Measurements from ENCODE around the gene CCDC201.
"Not testable (repeated sequence)": the region's sequence is repeated elsewhere in the genome, so short reads cannot be mapped to it uniquely, and the experiment has no call there.

Gene CCDC201

GRCh38 chr7:45874408-45875131, 1.7 kb upstream of the CCDC201 start:
- no peak for ATAC-seq
- DNase-seq: no peak

- ATAC-seq (no peak), DNase-seq (no peak)
These were observed 473 bp upstream of the CCDC201 start for GRCh38 chr7:45873355-45873754.

DNA sequence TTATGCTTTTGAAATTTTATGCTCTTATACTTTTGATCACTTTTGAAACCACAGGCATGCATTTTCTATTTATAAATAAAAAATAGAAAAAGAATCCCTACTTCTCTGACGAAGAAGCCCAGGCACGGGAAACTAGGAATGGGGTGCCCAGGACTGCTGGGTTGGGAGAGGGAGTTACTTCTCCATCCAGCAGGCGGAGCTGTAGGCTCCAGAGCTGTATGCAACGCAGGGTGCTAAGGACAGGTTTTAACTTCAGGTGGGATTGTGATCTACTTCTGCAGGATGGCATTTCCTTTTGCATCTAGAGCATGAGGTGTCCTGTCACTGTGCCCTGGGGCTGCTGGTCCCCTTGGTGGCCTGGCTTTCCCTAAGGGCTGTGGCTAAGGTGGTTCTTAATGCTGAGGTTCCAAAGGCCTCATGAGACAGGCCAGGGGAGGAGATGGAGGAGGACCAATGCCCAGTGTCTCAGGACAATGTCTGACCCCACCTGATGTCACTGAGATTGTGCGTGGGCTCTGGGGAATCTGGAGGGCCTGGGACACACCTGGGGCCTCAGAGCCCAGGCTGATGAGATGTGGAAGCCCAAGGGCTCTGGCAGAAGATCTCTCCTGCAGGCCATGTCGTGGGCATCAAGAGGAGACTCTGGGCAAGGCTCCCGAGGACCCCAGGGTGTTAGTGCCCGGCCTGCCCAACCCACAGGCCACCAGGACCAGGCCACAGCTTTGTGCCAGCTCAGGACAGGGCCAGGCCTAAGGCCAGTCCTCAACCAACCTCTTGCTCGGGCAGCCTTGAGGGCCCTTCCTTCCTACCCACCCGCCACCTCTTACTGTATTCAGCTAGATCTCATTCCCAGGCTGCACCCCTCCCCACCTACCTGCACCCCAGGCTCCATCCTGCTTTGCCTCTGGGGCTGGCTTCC, 507 bp downstream of the CCDC201 start:
- no peak for DNase-seq
- ATAC-seq: no peak

GRCh38 chr7:45869426-45869825, 3.5 kb downstream of the CCDC201 start:
- ATAC-seq (no peak), DNase-seq (no peak)

DNA sequence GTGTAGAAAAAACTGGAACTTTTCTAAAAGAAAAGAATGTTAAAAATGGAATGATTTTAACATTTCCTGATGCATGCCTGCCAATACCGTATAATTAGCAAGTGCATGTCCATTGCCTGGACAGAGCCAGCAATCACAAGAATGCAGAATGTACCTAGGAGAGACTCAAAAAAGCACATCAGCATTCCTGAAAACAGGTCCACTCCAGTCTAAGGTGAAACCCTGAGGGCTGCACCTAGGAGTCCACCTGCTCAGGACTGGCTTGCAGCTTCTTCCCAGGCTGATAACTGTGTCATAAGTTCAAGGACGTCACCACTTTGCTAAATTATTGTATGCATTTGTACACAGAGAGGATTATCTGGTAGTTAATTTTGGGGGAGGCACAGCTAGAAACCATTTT, 5.4 kb downstream of the CCDC201 start:
- DNase-seq: no peak
- ATAC-seq: no peak

GRCh38 chr7:45865594-45866410, 7.1 kb downstream of the CCDC201 start:
- DNase-seq (no peak), ATAC-seq (no peak)

- DNase-seq (no peak), ATAC-seq (no peak)
These were observed 9.2 kb downstream of the CCDC201 start for GRCh38 chr7:45863715-45864114.

GRCh38 chr7:45856888-45857287, 16.0 kb downstream of the CCDC201 start:
- not testable (repeated sequence) for DNase-seq, ATAC-seq

DNA sequence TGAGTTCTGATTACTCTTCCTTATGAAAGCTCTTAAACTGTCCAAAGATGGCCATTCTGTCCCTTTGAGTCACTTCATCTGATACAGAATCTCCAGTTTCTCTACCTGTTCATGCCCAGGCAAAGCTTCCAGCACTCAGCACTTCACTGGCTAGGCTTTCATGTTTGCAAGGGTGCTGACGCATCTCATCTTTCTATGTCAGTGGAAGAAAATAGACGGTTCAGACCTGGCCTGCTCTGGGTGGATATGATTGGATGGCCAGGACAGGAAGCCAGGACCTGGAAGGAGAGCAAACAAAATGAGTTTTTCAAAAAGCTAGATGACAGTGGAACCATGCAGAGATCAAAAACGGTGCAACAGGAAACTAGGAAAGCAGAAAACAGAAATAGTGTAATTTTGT, 17.2 kb downstream of the CCDC201 start:
- DNase-seq, ATAC-seq: not testable (repeated sequence)

- DNase-seq, ATAC-seq: not testable (repeated sequence)
These were observed 19.4 kb downstream of the CCDC201 start for GRCh38 chr7:45853491-45853890.

DNA sequence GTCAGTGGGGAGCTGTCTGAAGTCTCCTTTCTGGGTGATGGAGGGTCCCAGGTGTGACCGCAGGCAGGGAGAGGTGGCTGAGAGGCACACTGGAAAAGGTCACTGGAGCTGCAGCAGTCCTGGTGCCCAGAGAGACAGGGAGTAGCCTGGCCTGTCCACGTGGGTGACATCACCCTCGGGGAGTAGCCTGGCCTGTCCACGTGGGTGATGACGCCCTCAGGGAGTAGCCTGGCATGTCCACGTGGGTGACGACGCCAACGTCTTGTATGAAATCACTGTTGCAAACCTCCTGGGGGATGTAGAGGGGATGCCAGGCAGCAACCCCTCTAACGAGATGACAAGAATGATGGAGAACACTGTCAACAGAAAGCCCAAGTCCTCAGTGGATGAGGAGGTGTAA, 19.9 kb downstream of the CCDC201 start:
- ATAC-seq: not testable (repeated sequence)

DNA sequence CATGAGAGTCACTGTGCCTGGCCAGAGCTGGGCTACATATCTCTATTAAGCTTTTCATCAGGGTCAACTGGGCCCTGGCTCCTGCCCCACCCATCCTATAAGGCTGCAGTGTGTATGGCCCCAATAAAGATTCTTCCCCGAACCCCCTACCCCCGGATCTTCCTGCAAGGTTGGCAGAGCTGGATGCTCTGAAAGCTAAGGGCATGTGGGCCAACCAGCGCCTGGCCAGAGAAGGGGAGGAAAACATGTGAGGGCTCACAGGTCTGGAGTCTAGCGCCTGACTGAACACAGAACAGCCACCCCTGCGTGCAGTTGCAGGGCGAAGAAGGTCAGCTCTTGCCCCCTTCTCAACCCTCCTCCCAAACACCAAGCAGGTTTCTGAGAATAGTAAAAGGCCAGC, 24.1 kb downstream of the CCDC201 start:
- not testable (repeated sequence) for ATAC-seq, DNase-seq

More for the DNA sequence above, 19.9 kb downstream of the CCDC201 start:
- not testable (repeated sequence) for DNase-seq

- ATAC-seq: not testable (repeated sequence)
These were observed 26.3 kb downstream of the CCDC201 start for GRCh38 chr7:45846536-45846935.

DNA sequence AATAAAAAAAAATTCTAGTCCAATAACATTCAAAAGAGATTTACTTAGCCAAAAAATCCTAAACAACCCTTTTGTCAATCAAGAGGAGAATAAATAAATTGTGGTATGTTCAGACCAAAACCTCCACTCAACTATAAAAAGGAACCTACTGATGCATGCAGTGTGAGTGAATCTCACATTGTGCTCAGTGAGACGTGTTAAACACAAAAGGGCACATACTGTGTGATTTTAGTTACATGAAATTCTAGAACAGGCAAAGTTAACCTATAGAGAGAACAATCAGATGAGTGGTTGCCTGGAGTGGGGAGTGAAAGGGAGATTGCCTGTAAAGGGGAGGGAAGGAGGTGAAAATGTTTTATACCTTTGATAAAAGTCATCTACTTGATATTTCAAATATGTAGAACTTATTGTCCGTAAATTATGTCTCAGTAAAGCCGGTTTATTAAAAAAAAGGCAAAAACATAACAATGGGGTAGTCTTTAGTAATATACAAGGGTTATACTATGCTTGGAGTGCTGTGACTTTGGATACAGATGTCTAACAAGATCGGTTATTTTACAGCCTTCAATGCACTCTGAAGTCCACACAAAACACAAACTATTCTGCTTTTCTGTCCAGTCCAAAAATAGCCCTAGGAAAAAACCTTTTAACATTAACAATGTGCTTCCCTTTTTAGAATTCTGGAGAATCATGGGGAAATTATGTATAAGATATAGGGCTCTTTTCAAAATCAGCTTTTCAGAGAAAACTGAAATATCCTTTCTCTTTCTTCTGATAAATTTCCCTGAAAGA, 30.8 kb downstream of the CCDC201 start:
- not testable (repeated sequence) for DNase-seq, ATAC-seq

More at GRCh38 chr7:45846536-45846935, 26.3 kb downstream of the CCDC201 start:
- DNase-seq: not testable (repeated sequence)

GRCh38 chr7:45838852-45839251, 34.0 kb downstream of the CCDC201 start:
- ATAC-seq, DNase-seq: not testable (repeated sequence)

GRCh38 chr7:45832433-45833177, 40.3 kb downstream of the CCDC201 start:
- not testable (repeated sequence) for ATAC-seq, DNase-seq

- not testable (repeated sequence) for ATAC-seq, DNase-seq
These were observed 43.0 kb downstream of the CCDC201 start for GRCh38 chr7:45829846-45830245.

DNA sequence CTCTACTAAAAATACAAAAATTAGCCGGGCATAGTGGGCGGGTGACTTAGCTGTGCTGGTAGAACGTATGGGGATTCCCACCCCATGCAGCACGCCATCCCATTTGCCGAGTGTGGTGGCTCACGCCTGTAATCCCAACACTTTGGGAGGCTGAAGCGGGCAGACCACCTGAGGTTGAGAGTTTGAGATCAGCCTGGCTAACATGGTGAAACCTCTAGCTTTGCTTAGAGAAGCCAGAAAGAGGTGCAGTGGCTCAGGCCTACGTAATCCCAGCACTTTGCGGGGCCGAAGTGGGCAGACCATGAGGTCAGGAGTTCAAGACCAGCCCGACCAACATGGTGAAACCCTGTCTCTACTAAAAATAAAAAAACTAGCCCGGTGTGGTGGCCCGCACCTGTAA, 45.2 kb downstream of the CCDC201 start:
- not testable (repeated sequence) for ATAC-seq, DNase-seq

- DNase-seq: not testable (repeated sequence)
These were observed 46.3 kb downstream of the CCDC201 start for GRCh38 chr7:45826550-45826949.

GRCh38 chr7:45818763-45819162, 54.1 kb downstream of the CCDC201 start:
- not testable (repeated sequence) for DNase-seq, ATAC-seq

More at GRCh38 chr7:45826550-45826949, 46.3 kb downstream of the CCDC201 start:
- ATAC-seq: not testable (repeated sequence)

Measured in stimulated activated naive CD8-positive, alpha-beta T cell treated with anti-CD3 and anti-CD28 coated beads, Interleukin-15, Interleukin-2, amounts not matched to agents 100 U/mL and 50 U/mL, for 24 hours (primary cell).